UCSD-AML1 (cell line): ENCODE results near the gene SNAI3.
A peak's percentile ranks its signal among the peaks of the same experiment; 100 is the strongest.

Experiments used
- DNase-seq: peaks from one replicate; lab custom pipeline; 2025; ENCODE audit not compliant: unreplicated experiment; lab: John Stamatoyannopoulos, UW

The SNAI3 gene

DNA sequence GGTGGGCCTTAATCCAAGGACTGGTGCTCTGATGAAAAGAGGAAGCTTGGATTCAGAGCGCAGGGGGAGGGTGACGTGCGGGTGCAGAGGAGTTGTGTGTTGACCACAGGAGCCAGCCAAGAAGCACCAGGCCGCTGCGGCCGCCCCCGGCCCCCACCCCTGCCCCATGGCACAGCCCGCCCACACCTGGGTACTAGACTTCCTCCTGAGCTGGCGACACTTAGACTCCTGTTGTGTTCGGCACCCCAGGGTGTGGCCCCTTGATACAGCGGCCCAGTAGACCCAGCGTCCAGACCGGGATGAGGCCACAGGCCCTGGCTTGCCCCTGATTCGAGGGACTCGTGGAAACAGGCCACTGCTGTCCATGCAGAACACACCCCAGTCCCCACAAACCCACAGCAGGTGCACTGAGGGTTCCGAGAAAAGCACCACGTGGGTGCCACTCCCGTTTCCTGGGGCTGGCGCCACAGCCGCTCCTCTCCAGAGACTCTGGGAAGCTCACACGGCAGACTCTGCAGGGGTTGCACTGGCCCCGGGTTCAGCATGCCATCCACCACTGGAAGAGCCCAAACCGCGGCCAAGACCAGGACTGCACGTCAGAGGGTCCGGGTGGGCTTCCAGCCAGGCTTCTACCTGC is 5.7 kb upstream of the SNAI3 start:
- peak; percentile 86 for DNase-seq

GRCh38 chr16:88691129-88691813 is 5.0 kb upstream of the SNAI3 start:
- DNase-seq: no peak

GRCh38 chr16:88690341-88691128 is 4.2 kb upstream of the SNAI3 start:
- no peak for DNase-seq

DNA sequence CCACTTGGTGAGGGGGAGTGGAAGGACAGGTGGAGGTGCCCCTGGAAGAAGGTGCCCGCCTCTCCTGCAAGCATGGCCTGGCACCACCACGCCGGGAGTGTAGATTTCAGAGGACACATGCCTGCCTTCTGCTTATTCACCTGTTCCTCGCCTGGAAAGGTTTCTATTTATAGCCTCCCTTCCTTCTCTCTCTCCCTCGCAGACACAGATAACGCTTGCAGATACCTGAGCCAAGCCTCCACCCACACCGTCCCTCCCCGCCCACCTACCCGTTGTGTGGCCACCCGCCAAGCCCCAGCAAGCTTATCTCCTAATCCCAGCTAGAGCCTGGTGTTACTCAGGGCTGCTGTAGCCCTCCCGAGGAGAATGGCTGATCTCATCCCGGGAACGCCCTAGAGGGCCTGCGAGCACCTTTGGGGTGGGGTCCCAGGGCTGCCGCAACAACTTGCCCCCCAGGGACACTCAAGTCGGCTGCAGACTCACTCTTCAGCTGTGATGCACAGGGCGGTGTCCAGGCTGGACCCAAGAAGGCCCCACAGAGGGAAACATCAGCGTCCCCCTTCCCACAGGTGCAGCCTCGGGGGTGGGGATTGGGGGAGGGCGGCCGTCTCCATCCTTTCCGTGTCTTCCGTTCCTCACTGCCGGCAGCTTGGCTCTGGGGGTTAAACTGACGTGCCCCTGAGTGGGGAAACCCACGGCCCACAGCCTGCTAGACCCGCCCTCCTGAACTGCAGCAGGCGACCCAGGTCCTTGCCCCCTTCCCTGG is 1.9 kb upstream of the SNAI3 start:
- DNase-seq: no peak

GRCh38 chr16:88687676-88688012 is 1.3 kb upstream of the SNAI3 start:
- no peak for DNase-seq

GRCh38 chr16:88687254-88687576 is 908 bp upstream of the SNAI3 start:
- DNase-seq: no peak

DNA sequence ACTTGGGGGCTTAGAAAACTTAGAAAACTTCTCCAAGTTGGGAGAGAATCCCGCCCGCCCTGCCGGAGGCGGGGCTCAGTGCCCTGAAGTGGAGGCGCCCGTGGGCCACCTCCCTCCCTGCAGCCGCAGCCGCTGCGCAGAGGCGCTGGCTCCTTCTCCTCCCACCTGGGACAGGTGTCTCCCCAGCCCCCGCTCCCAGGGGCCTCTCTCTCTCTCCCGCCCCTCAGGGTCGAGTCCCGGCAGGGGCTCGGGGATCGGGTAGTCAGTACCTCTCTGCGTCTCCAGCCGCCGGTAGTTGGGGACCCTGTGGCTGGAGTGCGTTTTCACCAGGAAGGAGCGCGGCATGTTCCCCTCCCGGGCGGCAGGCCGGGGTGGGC is 257 bp downstream of the SNAI3 start:
- peak; percentile 61 for DNase-seq

DNA sequence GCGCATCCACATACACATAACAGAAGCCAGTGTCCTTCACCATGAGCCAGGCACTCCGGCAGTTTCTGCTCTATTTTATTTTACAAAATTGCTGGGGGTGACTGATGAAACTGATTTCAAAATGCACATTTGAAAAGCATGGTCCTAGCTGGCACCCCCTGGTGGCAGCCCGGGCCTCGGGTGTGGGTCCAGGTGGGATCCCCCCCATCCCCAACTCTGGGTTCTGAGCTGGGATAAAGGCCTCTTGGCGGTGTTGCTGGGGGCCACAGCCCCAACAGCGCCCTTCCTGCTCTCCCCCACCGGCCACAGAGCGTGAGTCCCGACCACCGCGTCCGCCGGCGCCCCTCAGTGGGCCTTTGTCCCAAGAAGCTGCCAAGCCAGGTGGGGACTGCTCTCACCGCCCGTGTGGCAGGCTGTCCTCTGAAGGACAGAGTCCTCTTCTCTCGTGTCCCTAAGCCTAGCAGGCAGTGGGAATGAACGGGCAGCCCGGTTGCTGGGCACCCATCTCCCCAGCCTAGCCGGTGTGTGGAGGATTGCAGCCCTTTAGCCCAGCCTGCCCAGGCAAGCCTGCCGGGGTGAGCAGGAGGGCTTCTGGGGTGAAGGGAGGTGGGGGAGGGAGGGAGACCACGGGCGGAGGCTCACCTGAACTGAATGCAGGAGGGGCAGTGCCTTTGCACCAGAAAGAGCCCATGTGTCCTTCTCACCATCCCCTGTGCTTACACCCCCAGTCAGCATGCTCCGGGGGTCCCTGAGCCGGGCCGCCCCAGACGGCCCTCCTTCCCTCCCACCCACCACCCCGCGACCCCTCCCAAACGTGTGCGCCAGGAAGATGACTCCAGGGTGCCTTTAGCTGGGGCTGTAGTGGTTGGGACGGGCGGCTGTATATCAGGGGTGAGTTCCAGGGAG is 898 bp downstream of the SNAI3 start:
- DNase-seq: peak; percentile 62

DNA sequence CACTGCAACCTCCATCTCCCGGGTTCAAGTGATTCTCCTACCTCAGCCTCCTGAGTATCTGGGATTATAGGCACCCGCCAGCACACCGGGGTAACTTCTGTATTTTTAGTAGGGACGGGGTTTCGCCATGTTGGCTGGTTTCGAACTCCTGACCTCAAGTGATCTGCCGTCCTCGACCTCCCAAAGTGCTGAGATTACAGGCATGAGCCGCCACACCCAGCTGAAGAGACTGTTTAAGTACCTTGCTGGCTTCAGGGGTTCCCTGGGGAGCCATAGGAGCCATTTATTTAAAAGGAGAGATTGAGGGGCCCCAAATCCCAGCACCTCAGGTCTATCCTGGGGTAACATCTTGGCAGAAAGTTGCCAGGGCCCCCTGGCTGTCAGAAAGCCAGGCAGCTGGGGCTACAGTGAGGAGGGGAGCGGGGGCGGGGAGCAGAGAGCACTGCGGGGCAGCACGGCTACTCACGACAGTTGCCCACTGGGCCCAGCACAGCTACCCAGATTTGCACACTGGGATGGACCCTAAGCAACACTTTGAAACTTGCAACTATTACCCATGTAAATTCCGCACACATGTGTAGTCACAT is 1.6 kb downstream of the SNAI3 start:
- DNase-seq: no peak

- peak; percentile 63 for DNase-seq
Measured at GRCh38 chr16:88681709-88682451, 4.4 kb downstream of the SNAI3 start.

- DNase-seq: peak; percentile 39
Measured at GRCh38 chr16:88681084-88681680, 5.1 kb downstream of the SNAI3 start.

- DNase-seq: no peak
Measured at GRCh38 chr16:88680554-88681083, 5.7 kb downstream of the SNAI3 start.

GRCh38 chr16:88678224-88678979 is 7.9 kb downstream of the SNAI3 start:
- DNase-seq: no peak

DNA sequence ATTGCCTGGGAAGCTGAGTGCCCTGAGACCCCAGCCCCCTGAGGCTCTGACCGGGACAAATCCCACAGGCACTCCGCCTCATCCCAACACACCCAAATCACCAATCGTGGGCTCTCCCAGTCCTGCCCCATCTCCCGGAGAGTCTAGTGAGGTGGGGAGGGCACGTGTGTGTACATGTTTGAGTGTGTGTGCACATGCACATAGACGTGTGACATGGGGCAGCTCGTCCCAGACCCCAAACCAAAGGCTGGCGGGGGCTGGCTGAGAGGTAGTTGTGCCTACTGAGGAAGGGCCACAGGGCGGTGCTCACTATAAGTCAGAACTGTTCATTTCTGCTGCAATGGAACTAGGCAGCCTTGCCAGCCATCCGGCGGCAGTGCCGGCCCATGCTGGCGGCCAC is 8.6 kb downstream of the SNAI3 start:
- DNase-seq: no peak

GRCh38 chr16:88676502-88677242 is 9.6 kb downstream of the SNAI3 start:
- DNase-seq: no peak

DNA sequence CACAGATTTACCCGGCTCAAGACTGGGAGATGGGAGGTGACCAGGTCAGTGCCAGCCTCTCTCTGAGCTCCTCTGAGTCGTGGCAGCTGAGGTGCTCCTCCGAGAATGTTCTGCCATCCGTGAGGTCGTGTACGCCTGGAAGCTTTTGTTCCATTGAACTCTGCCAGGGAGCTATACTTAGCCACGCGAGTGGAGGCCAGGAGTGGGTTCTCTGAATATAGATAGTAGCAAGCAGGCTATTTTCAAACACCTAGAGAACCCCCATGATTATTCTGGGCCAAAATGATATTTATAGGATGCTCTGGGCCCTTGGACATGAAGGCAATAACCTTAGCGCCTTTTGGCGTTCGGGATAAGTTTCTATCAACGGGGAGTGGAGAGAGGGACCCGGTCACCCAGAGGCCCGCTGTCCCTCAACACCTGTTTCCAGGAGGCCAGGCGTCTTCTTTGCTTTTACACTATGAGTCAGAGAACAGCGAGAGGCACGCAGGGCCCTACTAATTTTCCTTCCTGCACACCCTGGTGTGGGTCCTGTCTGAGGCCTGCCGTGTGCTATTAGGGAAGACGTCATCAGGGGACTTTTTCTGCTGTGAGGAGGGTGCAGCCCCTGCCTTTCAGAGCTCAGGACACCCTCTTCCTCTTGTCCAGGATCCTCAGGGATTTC is 12.5 kb downstream of the SNAI3 start:
- no peak for DNase-seq

- no peak for DNase-seq
Measured at GRCh38 chr16:88672776-88673175, 13.5 kb downstream of the SNAI3 start.
